Right ventricle myocardium superior (tissue), 1 donor: ENCODE data around the gene DEFB110. TPM values are rescaled to one million over a fixed set of nuclear protein-coding genes. Genes with fewer than 3 reads are reported as not detected.

Experiments used
- ATAC-seq: fragments of 200-7000 bp; cut with Tn5 transposase; one replicate; pipeline ENCODE4 v1.9.1; 2020; ENCODE audit warnings: mild to moderate bottlenecking; ENCODE audit not compliant: poor library complexity
- DNase-seq: peaks from one replicate; pipeline ENCODE4 v3.0.0-alpha.2; 2020
- intact Hi-C: fragments of 100-400 bp; cut with DNase I; formaldehyde crosslinking; loops from one replicate; pipeline ENCODE4 v1.11.2; 2022
- long read RNA-seq: library from polyadenylated mRNA; unstranded; transcript quantifications from one replicate; pipeline ENCODE4 v2.0.0, GENCODE V29; 2021
- total RNA-seq: library from RNA; stranded (reverse); fragmentation: NEBNext Ultra II Directional; extraction: Animal tissue kit (Norgen Biotek cat#: 25700); gene quantifications from one replicate; pipeline ENCODE4 v1.2.1, GENCODE V29; 2021
- donor health status: DM: no; HTN: yes; CAD: no; lungs with severe emphysema.

DEFB110 gene
- total RNA-seq: not detected
- long read RNA-seq: 0 reads

GRCh38 chr6:50021894-50022293, at the start of gene DEFB110:
DEFB110 (minus strand) TSS chr6:50021994; CDS start chr6:50021935, 59 bp downstream.
- intact Hi-C loops: no loop called here
- no peak for DNase-seq
- ATAC-seq: no peak

- no peak for DNase-seq
- no peak for ATAC-seq
- intact Hi-C loops: no loop called here
These were observed 48.3 kb upstream of the DEFB110 start for GRCh38 chr6:50070101-50070500.

- no peak for ATAC-seq
- no peak for DNase-seq
- intact Hi-C loops: no loop called here
These were observed 40.3 kb upstream of the DEFB110 start for GRCh38 chr6:50062051-50062450.

GRCh38 chr6:50056242-50056641, 34.4 kb upstream of the DEFB110 start:
- intact Hi-C loops: no loop called here
- ATAC-seq: no peak
- no peak for DNase-seq

GRCh38 chr6:50049829-50050228, 28.0 kb upstream of the DEFB110 start, which contains the start of gene DEFB112:
DEFB112 (minus strand) TSS chr6:50049929; CDS start chr6:50049869, 60 bp downstream.
- DNase-seq (no peak), ATAC-seq (no peak)
- intact Hi-C loops: no loop called here

- ATAC-seq: no peak
- intact Hi-C loops: no loop called here
- DNase-seq: no peak
These were observed 25.2 kb upstream of the DEFB110 start for GRCh38 chr6:50047026-50047425.

GRCh38 chr6:50030777-50031562, 9.2 kb upstream of the DEFB110 start:
- intact Hi-C loops: no loop called here
- ATAC-seq (no peak), DNase-seq (no peak)

GRCh38 chr6:50030350-50030749, 8.6 kb upstream of the DEFB110 start:
- no peak for ATAC-seq
- no peak for DNase-seq
- intact Hi-C loops: no loop called here

- intact Hi-C loops: no loop called here
- no peak for DNase-seq
- no peak for ATAC-seq
These were observed 3.5 kb upstream of the DEFB110 start for GRCh38 chr6:50025258-50025657.

- no peak for ATAC-seq
- DNase-seq: no peak
- intact Hi-C loops: no loop called here
These were observed 14.0 kb downstream of the DEFB110 start for GRCh38 chr6:50007819-50008218.

GRCh38 chr6:50003139-50003538, 18.7 kb downstream of the DEFB110 start:
- intact Hi-C loops: no loop called here
- ATAC-seq (no peak), DNase-seq (no peak)

GRCh38 chr6:49995278-49995677, 26.5 kb downstream of the DEFB110 start:
- DNase-seq: no peak
- ATAC-seq: no peak
- intact Hi-C loops: no loop called here

- no peak for DNase-seq
- intact Hi-C loops: no loop called here
- ATAC-seq: no peak
These were observed 32.9 kb downstream of the DEFB110 start for GRCh38 chr6:49988900-49989299.

GRCh38 chr6:49987749-49988148, 34.0 kb downstream of the DEFB110 start:
- intact Hi-C loops: no loop called here
- ATAC-seq (no peak), DNase-seq (no peak)

- ATAC-seq: no peak
- DNase-seq: no peak
- intact Hi-C loops: no loop called here
These were observed 35.2 kb downstream of the DEFB110 start for GRCh38 chr6:49986551-49986950.

GRCh38 chr6:49982046-49982445, 39.7 kb downstream of the DEFB110 start:
- ATAC-seq: no peak
- no peak for DNase-seq
- intact Hi-C loops: no loop called here

GRCh38 chr6:49980898-49981297, 40.9 kb downstream of the DEFB110 start:
- ATAC-seq: no peak
- intact Hi-C loops: no loop called here

GRCh38 chr6:49979584-49979983, 42.2 kb downstream of the DEFB110 start:
- intact Hi-C loops: no loop called here
- DNase-seq: no peak
- no peak for ATAC-seq

More at GRCh38 chr6:49980898-49981297, 40.9 kb downstream of the DEFB110 start:
- DNase-seq: no peak

- ATAC-seq: no peak
- intact Hi-C loops: no loop called here
- DNase-seq: no peak
These were observed 43.2 kb downstream of the DEFB110 start for GRCh38 chr6:49978332-49979226.

- no peak for ATAC-seq
- no peak for DNase-seq
- intact Hi-C loops: no loop called here
These were observed 52.2 kb downstream of the DEFB110 start, which contains the start of gene DEFB113 for GRCh38 chr6:49969605-49970004. DEFB113 (minus strand) TSS chr6:49969625; CDS start chr6:49969625, 0 bp downstream.
